GM13977 (cell line): ENCODE measurements around the gene TMCO4.
"Not testable (repeated sequence)": the region's sequence is repeated elsewhere in the genome, so short reads cannot be mapped to it uniquely, and the experiment has no call there.

ENCODE experiments used
- DNase-seq: peaks from one replicate; pipeline ENCODE4 v3.0.0; 2012; ENCODE audit warnings: low spot score
- CTCF ChIP-seq: IDR thresholded peaks from 2 replicates; pipeline ENCODE4 v1.5.1; 2012; ENCODE audit warnings: mild to moderate bottlenecking, control low read depth; ENCODE audit not compliant: insufficient read depth; ENCODE audit errors: extremely low read depth, missing control alignments
- in situ Hi-C: fragments of 300-500 bp; cut with MboI; formaldehyde crosslinking; loops from one replicate; pipeline ENCODE4 v1.12.0; 2022; ENCODE audit warnings: low sequenced_read_pairs, low pct_unique_long_range_greater_than_20kb, mixed read lengths, inconsistent platforms; ENCODE audit not compliant: unreplicated experiment

TMCO4 gene

GRCh38 chr1:19792237-19793002, 7.3 kb downstream of the TMCO4 start:
- no peak for DNase-seq
- TF ChIP-seq CTCF = no peak
- in situ Hi-C loops = no loop called here

GRCh38 chr1:19790061-19790975, 9.4 kb downstream of the TMCO4 start:
- DNase-seq, in situ Hi-C loops: not testable (repeated sequence)

- no peak for DNase-seq
- no peak for TF ChIP-seq CTCF
- in situ Hi-C loops = no loop called here
These were observed 12.7 kb downstream of the TMCO4 start for GRCh38 chr1:19786988-19787423.

GRCh38 chr1:19785660-19786059, 14.1 kb downstream of the TMCO4 start:
- no peak for TF ChIP-seq CTCF
- DNase-seq = no peak
- in situ Hi-C loops = no loop called here

- in situ Hi-C loops = no loop called here
- no peak for DNase-seq
- TF ChIP-seq CTCF = no peak
These were observed 19.3 kb downstream of the TMCO4 start for GRCh38 chr1:19780267-19780877.

- no peak for DNase-seq
- in situ Hi-C loops = no loop called here
- no peak for TF ChIP-seq CTCF
These were observed 22.8 kb downstream of the TMCO4 start for GRCh38 chr1:19776933-19777332.
